Mucosa of stomach (tissue), 1 donor: Measurements from ENCODE around the gene SPON1.

ENCODE experiments used
- H3K27me3 ChIP-seq: one replicate; pipeline ENCODE4 v1.7.0; 2013; ENCODE audit warnings: mild to moderate bottlenecking, low read length; ENCODE audit not compliant: control insufficient read depth, insufficient read depth
- H3K36me3 ChIP-seq: one replicate; pipeline ENCODE4 v1.7.0; 2013; ENCODE audit warnings: low read length; ENCODE audit not compliant: control insufficient read depth, insufficient read depth
- H3K4me1 ChIP-seq: one replicate; pipeline ENCODE4 v1.7.0; 2013; ENCODE audit warnings: mild to moderate bottlenecking, low read length; ENCODE audit not compliant: control insufficient read depth, insufficient read depth
- H3K4me3 ChIP-seq: one replicate; pipeline ENCODE4 v1.7.0; 2013; ENCODE audit warnings: low read length
- H3K9ac ChIP-seq: one replicate; pipeline ENCODE4 v1.7.0; 2013; ENCODE audit warnings: mild to moderate bottlenecking, low read length, moderate library complexity
- H3K9me3 ChIP-seq: one replicate; pipeline ENCODE4 v1.7.0; 2013; ENCODE audit warnings: mild to moderate bottlenecking, low read length, moderate library complexity; ENCODE audit not compliant: control insufficient read depth
- donor health status: Pancreatic carcinoma.

Gene SPON1

GRCh38 chr11:14234446-14234845, 271.9 kb downstream of the SPON1 start:
- no peaks in the 10 kb centered on the region for H3K4me1 ChIP-seq
- no peaks in the 10 kb centered on the region for H3K36me3 ChIP-seq
- H3K9ac ChIP-seq: no peak overlapping the region
- no peaks in the 10 kb centered on the region for H3K9me3 ChIP-seq
- H3K4me3 ChIP-seq: no peak overlapping the region
- peaks cover 11% of the 10 kb centered on the region for H3K27me3 ChIP-seq

DNA sequence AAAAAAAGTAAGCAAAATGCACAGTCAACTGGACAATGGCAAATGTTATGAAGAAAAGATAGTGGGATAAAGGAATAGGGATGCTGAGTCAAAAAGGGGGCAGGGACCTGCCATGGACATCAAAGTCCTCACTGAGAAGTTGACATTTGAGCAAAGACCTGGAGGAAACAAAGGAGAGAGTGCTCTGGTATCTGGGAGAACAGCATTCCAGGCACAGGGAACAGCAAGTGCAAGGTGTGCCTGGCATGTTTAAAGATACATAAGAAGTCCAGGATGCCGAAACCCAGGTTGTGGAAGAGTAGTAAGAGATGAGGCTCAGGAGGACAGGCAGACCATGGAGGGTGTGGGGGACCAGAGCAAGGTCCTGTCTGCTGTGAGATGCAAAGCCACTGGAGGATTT, 273.2 kb downstream of the SPON1 start:
- Histone ChIP-seq H3K27me3 (peaks cover 6% of the 10 kb centered on the region), H3K9ac (no peak overlapping the region), H3K4me3 (no peak overlapping the region), H3K9me3 (no peaks in the 10 kb centered on the region), H3K36me3 (no peaks in the 10 kb centered on the region), H3K4me1 (no peaks in the 10 kb centered on the region)

DNA sequence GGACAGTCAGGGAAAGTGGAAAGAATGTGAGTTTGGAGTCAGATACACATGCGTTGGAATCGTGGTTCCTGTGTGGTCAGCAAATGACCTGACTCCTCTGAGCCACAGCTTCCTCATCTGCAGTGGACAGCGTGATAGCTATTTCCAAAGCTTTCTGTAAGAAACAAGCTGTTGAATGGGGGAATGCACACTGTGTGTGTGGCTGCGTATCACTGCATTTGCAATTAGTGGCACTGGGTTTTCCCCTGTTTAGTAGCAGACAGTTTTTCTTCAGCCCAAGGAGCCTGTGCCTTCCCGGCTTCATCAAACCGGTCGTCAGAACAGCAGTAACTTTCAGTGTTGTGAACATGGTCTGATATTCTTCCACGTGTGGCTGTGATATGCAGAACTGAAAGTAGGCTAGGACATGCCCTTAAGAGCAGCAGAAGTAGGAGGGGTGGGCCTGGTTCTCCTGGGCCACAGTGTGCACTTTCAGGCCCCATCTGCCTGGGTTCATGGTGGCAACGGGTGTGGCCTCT, 275.0 kb downstream of the SPON1 start:
- H3K27me3 ChIP-seq: peaks cover 6% of the 10 kb centered on the region
- no peaks in the 10 kb centered on the region for H3K9me3 ChIP-seq
- no peak overlapping the region for H3K9ac ChIP-seq
- no peak overlapping the region for H3K4me3 ChIP-seq
- no peaks in the 10 kb centered on the region for H3K36me3 ChIP-seq
- no peaks in the 10 kb centered on the region for H3K4me1 ChIP-seq

GRCh38 chr11:14240221-14240620, 277.7 kb downstream of the SPON1 start:
- no peaks in the 10 kb centered on the region for H3K36me3 ChIP-seq
- H3K27me3 ChIP-seq: peaks cover 2% of the 10 kb centered on the region
- no peak overlapping the region for H3K9ac ChIP-seq

DNA sequence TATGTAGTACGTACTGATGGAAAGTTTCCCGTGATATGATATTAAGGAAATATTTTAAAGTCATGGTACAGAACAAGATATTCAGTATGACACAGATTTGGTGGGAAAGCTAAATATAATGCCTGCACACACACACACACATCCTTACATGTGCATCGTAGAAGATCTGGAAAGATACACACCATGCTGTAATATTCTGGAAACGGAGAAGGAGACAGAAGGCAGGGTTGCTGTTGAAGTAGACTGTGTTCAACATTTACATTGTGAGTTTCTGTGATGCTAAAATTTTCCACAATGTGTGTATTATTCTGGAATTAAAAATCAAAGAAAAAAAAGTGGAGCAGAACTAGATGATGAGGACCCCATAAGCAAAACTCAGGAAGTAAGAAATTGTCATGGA, 278.4 kb downstream of the SPON1 start:
- H3K9ac ChIP-seq: no peak overlapping the region
- no peaks in the 10 kb centered on the region for H3K9me3 ChIP-seq
- no peak overlapping the region for H3K4me3 ChIP-seq
- no peaks in the 10 kb centered on the region for H3K4me1 ChIP-seq
- no peaks in the 10 kb centered on the region for H3K36me3 ChIP-seq
- H3K27me3 ChIP-seq: no peaks in the 10 kb centered on the region

More at GRCh38 chr11:14240221-14240620, 277.7 kb downstream of the SPON1 start:
- H3K4me3 ChIP-seq: no peak overlapping the region
- no peaks in the 10 kb centered on the region for H3K9me3 ChIP-seq
- no peaks in the 10 kb centered on the region for H3K4me1 ChIP-seq

DNA sequence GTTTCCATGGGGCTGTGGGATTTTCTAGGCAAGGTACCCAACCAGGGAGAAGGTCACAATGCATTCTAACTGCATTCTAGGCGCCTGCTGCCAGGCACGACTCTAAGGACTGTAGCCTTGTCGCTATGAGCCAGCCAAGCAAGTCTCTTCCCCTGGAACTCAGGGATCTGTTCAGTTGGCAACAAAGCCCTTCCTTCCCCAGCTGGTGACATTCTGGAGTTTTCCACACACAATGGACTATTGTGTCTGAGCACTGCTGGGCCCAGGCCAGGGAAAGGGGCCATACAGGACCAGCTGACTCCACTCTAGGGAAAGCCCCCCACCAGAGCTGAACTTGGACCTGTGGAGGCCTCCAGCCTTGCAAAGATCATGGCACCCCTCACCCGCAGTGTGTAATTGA, 279.7 kb downstream of the SPON1 start:
- no peak overlapping the region for H3K4me3 ChIP-seq
- no peaks in the 10 kb centered on the region for H3K4me1 ChIP-seq
- H3K9me3 ChIP-seq: no peaks in the 10 kb centered on the region
- H3K27me3 ChIP-seq: no peaks in the 10 kb centered on the region
- H3K9ac ChIP-seq: no peak overlapping the region
- H3K36me3 ChIP-seq: no peaks in the 10 kb centered on the region

- Histone ChIP-seq H3K9me3 (no peaks in the 10 kb centered on the region), H3K4me3 (no peak overlapping the region), H3K9ac (no peak overlapping the region), H3K27me3 (no peaks in the 10 kb centered on the region), H3K4me1 (no peaks in the 10 kb centered on the region), H3K36me3 (no peaks in the 10 kb centered on the region)
Observed at GRCh38 chr11:14242733-14243132, 280.2 kb downstream of the SPON1 start.

GRCh38 chr11:14244926-14245325, 282.4 kb downstream of the SPON1 start:
- no peak overlapping the region for H3K9ac ChIP-seq
- no peaks in the 10 kb centered on the region for H3K27me3 ChIP-seq
- H3K4me3 ChIP-seq: no peak overlapping the region
- H3K36me3 ChIP-seq: no peaks in the 10 kb centered on the region
- H3K4me1 ChIP-seq: no peaks in the 10 kb centered on the region
- no peaks in the 10 kb centered on the region for H3K9me3 ChIP-seq

DNA sequence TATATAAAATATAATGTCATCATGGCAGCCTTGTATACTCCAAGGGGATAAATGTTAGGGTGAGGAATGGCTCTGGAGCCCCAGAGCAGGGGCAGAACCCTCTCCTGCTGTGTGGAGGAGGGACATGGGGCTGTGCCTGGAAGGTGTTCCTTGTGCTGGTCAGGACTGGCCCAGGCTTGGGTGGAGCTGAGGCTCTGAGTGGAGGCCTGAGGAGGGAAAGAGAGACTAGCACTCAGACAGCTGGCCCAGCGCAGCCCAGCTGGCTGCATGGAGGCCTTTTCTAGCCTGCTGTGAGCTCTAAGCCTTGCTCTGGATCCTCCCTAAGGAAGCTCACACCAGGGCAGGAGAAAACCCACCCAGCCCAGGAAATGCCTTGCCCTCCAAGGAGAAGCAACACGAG, 282.9 kb downstream of the SPON1 start:
- H3K9ac ChIP-seq: no peak overlapping the region
- H3K36me3 ChIP-seq: no peaks in the 10 kb centered on the region
- no peaks in the 10 kb centered on the region for H3K9me3 ChIP-seq
- H3K4me1 ChIP-seq: no peaks in the 10 kb centered on the region
- no peak overlapping the region for H3K4me3 ChIP-seq
- no peaks in the 10 kb centered on the region for H3K27me3 ChIP-seq

GRCh38 chr11:14248580-14248981, 286.1 kb downstream of the SPON1 start:
- no peak overlapping the region for H3K4me3 ChIP-seq
- no peaks in the 10 kb centered on the region for H3K27me3 ChIP-seq
- H3K4me1 ChIP-seq: no peaks in the 10 kb centered on the region
- H3K36me3 ChIP-seq: no peaks in the 10 kb centered on the region
- no peak overlapping the region for H3K9ac ChIP-seq
- H3K9me3 ChIP-seq: no peaks in the 10 kb centered on the region

GRCh38 chr11:14249121-14249963, 286.8 kb downstream of the SPON1 start:
- H3K9me3 ChIP-seq: no peaks in the 10 kb centered on the region
- H3K9ac ChIP-seq: no peak overlapping the region
- no peaks in the 10 kb centered on the region for H3K27me3 ChIP-seq
- no peaks in the 10 kb centered on the region for H3K36me3 ChIP-seq
- no peaks in the 10 kb centered on the region for H3K4me1 ChIP-seq
- no peak overlapping the region for H3K4me3 ChIP-seq

- no peaks in the 10 kb centered on the region for H3K4me1 ChIP-seq
- H3K9me3 ChIP-seq: no peaks in the 10 kb centered on the region
- no peaks in the 10 kb centered on the region for H3K36me3 ChIP-seq
- no peak overlapping the region for H3K4me3 ChIP-seq
- no peaks in the 10 kb centered on the region for H3K27me3 ChIP-seq
- no peak overlapping the region for H3K9ac ChIP-seq
Observed at GRCh38 chr11:14251754-14252153, 289.2 kb downstream of the SPON1 start.
